ENCODE results near the gene CEP120. TPM values are rescaled to one million over a fixed set of nuclear protein-coding genes. Genes with fewer than 3 reads are reported as not detected.

CEP120 gene
- total and polyA plus RNA-seq, 12 donors: 4.2 to 36.8 (median 19.1) TPM

- DNase-seq: no peak
- Histone ChIP-seq H3K9me3 (replicated peaks in 1 of 3) (no peaks in the 10 kb centered on the region), H3K4me1 (replicated peaks in 1 of 2) (no peaks in the 10 kb centered on the region), H3K4me3 (no peak overlapping the region), H3K27ac (no peak overlapping the region), H3K27me3 (no peaks in the 10 kb centered on the region), H3K36me3 (replicated peaks in 1 of 2) (peaks cover 0 to 9% of the 10 kb centered on the region in 2 donors)
- intact Hi-C loops (cut with DNase I): no loop called here
- WGBS, 4 donors: 90 to 97% (median 93%) methylated on average over 2 of the region's 2 CpGs
- TF ChIP-seq CTCF (IDR thresholded peaks at IDR 0.05) (no peak), POLR2A (IDR thresholded peaks at IDR 0.05) (no peak)
Observed at GRCh38 chr5:123351820-123352219, 71.4 kb downstream of the CEP120 start.

- Histone ChIP-seq H3K9me3 (replicated peaks in 1 of 3) (no peaks in the 10 kb centered on the region), H3K36me3 (replicated peaks in 1 of 2) (peaks cover 0 to 9% of the 10 kb centered on the region in 2 donors), H3K27ac (no peak overlapping the region), H3K27me3 (no peaks in the 10 kb centered on the region), H3K4me3 (no peak overlapping the region), H3K4me1 (replicated peaks in 1 of 2) (no peaks in the 10 kb centered on the region)
- no peak for DNase-seq
- no peak for TF ChIP-seq CTCF (IDR thresholded peaks at IDR 0.05)
- no peak for TF ChIP-seq POLR2A (IDR thresholded peaks at IDR 0.05)
- intact Hi-C loops (cut with DNase I): no loop called here
- 91 to 100% (median 97%) methylated on average over 1 of the region's 1 CpG for WGBS, 4 donors
Observed at GRCh38 chr5:123351240-123351639, 72.0 kb downstream of the CEP120 start.

- Histone ChIP-seq H3K27ac (no peak overlapping the region), H3K4me1 (replicated peaks in 1 of 2) (no peaks in the 10 kb centered on the region), H3K27me3 (no peaks in the 10 kb centered on the region), H3K36me3 (replicated peaks in 1 of 2) (peaks cover 0 to 9% of the 10 kb centered on the region in 2 donors), H3K9me3 (replicated peaks in 1 of 3) (no peaks in the 10 kb centered on the region), H3K4me3 (no peak overlapping the region)
- no peak for DNase-seq
- 91 to 96% (median 93%) methylated on average over 1 of the region's 1 CpG for WGBS, 4 donors
- intact Hi-C loops (cut with DNase I): no loop called here
- TF ChIP-seq CTCF (IDR thresholded peaks at IDR 0.05) (no peak), POLR2A (IDR thresholded peaks at IDR 0.05) (no peak)
Observed at GRCh38 chr5:123350742-123351141, 72.5 kb downstream of the CEP120 start.

GRCh38 chr5:123344816-123345426, 78.3 kb downstream of the CEP120 start:
- DNase-seq: peak in 3 of 7 donors; percentile 10 to 48 (median 15)
- Histone ChIP-seq H3K27ac (no peak overlapping the region), H3K4me1 (replicated peaks in 1 of 2) (no peaks in the 10 kb centered on the region), H3K9me3 (replicated peaks in 1 of 3) (no peaks in the 10 kb centered on the region), H3K4me3 (no peak overlapping the region), H3K36me3 (replicated peaks in 1 of 2) (peaks cover 0 to 9% of the 10 kb centered on the region in 2 donors), H3K27me3 (no peaks in the 10 kb centered on the region)
- intact Hi-C loops (cut with DNase I): no loop called here
- no peak for TF ChIP-seq POLR2A (IDR thresholded peaks at IDR 0.05)
- peak; percentile 24 to 58 (median 44) for TF ChIP-seq CTCF (IDR thresholded peaks at IDR 0.05)
- WGBS, 4 donors: 53 to 64% (median 57%) methylated on average over 4 of the region's 4 CpGs

Data from adrenal gland (tissue), 12 donors.